ENCODE results near the gene TBL3. TPM values are rescaled to one million over a fixed set of nuclear protein-coding genes. Genes with fewer than 3 reads are reported as not detected.
A peak's percentile ranks its signal among the peaks of the same experiment; 100 is the strongest.

The TBL3 gene
- total and polyA plus RNA-seq, 9 of the 15 experiments (the other 6 are each of a cell fraction or from before 2014, with no cell fraction given) = 0.97 to 117 (median 24.5) TPM

GRCh38 chr16:1960665-1961630 is 10.9 kb upstream of the TBL3 start (continued):
- TF ChIP-seq ZNF696 (CRISPR knock-in tag; conservative IDR thresholded peaks at IDR 0.05) = peak; percentile 14; the same call in 1 of the 2 replicates
- TF ChIP-seq NR4A1 (CRISPR knock-in tag; IDR thresholded peaks at IDR 0.05) = no peak
- no peak for TF ChIP-seq NR4A1 (tag; IDR thresholded peaks at IDR 0.05)
- no peak for TF ChIP-seq NUFIP1 (IDR thresholded peaks at IDR 0.05; ENCODE audit: partially characterized antibody)
- peak; percentile 68 for TF ChIP-seq GABPB1 (CRISPR knock-in tag; IDR thresholded peaks at IDR 0.05)
- TF ChIP-seq CSDE1 (IDR thresholded peaks at IDR 0.05) = no peak

- H3K9me3 ChIP-seq (replicated peaks; ENCODE audit: control insufficient read depth, insufficient read depth, low read depth, low read length) = no peaks in the 10 kb centered on the region
- peak overlapping the region; percentile 27; the same call in 1 of the 3 replicates for H3K27ac ChIP-seq (ENCODE audit: extremely low read depth, low read depth, low read length)
- H3K27me3 ChIP-seq (ENCODE audit: control insufficient read depth in 2 of 2, insufficient read depth in 2 of 2, low read length in 2 of 2) = no peaks in the 10 kb centered on the region
- peaks cover 73% of the 10 kb centered on the region for H3K79me2 ChIP-seq (ENCODE audit: control insufficient read depth, insufficient read depth, low read length)
- no peaks in the 10 kb centered on the region for H3K9me1 ChIP-seq (ENCODE audit: control insufficient read depth, insufficient read depth, low read length)
- H3K36me3 ChIP-seq (ENCODE audit: control insufficient read depth, insufficient read depth, low read length) = peaks cover 38% of the 10 kb centered on the region
- H3K9ac ChIP-seq (ENCODE audit: insufficient read depth in 1 of 2, low read depth in 2 of 2, low read length in 2 of 2) = peak overlapping the region; percentile 32 to 93; a peak in 3 of 4 replicates
- H3K4me1 ChIP-seq (replicated peaks in 1 of 2; ENCODE audit: control insufficient read depth in 2 of 2, insufficient read depth in 2 of 2, low read length in 2 of 2) = peaks cover 8 to 56% of the 10 kb centered on the region in 2 experiments; a peak in 4 of 5 replicates
- peak overlapping the region; percentile 89; the same call in 1 of the 2 replicates for H3K4me3 ChIP-seq
- in situ Hi-C loops (cut with MboI) = no loop called here
- DNase-seq (ENCODE audit: extremely low read depth in 1 of 4, low spot score in 3 of 4) (peak in 2 of 4 experiments; percentile 24 to 66), FAIRE-seq (no peak), ATAC-seq (no peak; the same call in 2 of the 3 replicates)
- 16% methylated on average over 5 of the region's 6 CpGs for WGBS (ENCODE audit: insufficient coverage, low coverage, missing lambda C conversion rate)
- intact Hi-C loops (cut with micrococcal nuclease) = no loop called here
- ChIA-PET POLR2A (interaction anchor here (0.6 to 3.0 kb wide), 7 partner anchors 9 to 1586 kb away, joined by 3 to 13 read pairs (median 3); partner anchors contain the start of genes EME2, MRPS34 and TBL3), CTCF (ENCODE audit: low intra/inter-chr PET ratio) (no interaction called here)
- peak overlapping the region; percentile 100 for H3K4me2 ChIP-seq (ENCODE audit: insufficient read depth, low read length)
- peaks cover 35% of the 10 kb centered on the region for H4K20me1 ChIP-seq (replicated peaks; ENCODE audit: control insufficient read depth, insufficient read depth, low read length)
- no peak overlapping the region for H2AFZ ChIP-seq (ENCODE audit: low read depth, low read length)
- no TSS peak for BruUV-seq (replicated peaks)
- TF ChIP-seq TAF1 (IDR thresholded peaks at IDR 0.05; ENCODE audit: control insufficient read depth, extremely low read depth, insufficient read depth, low read length, severe bottlenecking) = peak; percentile 10
- 0 out of 2 replicates have a peak, but pooled peaks have one; percentile 12 for TF ChIP-seq MXI1 (IDR thresholded peaks at IDR 0.05; ENCODE audit: low read depth, low read length)
- TF ChIP-seq MCM2 (IDR thresholded peaks at IDR 0.05; ENCODE audit: low read depth) = no peak
- TF ChIP-seq TCF15 (CRISPR knock-in tag; IDR thresholded peaks at IDR 0.05) = no peak
- TF ChIP-seq ZNF76 (CRISPR knock-in tag; IDR thresholded peaks at IDR 0.05; ENCODE audit: borderline replicate concordance) = no peak
- TF ChIP-seq, protein P1, sequence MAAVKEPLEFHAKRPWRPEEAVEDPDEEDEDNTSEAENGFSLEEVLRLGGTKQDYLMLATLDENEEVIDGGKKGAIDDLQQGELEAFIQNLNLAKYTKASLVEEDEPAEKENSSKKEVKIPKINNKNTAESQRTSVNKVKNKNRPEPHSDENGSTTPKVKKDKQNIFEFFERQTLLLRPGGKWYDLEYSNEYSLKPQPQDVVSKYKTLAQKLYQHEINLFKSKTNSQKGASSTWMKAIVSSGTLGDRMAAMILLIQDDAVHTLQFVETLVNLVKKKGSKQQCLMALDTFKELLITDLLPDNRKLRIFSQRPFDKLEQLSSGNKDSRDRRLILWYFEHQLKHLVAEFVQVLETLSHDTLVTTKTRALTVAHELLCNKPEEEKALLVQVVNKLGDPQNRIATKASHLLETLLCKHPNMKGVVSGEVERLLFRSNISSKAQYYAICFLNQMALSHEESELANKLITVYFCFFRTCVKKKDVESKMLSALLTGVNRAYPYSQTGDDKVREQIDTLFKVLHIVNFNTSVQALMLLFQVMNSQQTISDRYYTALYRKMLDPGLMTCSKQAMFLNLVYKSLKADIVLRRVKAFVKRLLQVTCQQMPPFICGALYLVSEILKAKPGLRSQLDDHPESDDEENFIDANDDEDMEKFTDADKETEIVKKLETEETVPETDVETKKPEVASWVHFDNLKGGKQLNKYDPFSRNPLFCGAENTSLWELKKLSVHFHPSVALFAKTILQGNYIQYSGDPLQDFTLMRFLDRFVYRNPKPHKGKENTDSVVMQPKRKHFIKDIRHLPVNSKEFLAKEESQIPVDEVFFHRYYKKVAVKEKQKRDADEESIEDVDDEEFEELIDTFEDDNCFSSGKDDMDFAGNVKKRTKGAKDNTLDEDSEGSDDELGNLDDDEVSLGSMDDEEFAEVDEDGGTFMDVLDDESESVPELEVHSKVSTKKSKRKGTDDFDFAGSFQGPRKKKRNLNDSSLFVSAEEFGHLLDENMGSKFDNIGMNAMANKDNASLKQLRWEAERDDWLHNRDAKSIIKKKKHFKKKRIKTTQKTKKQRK (IDR thresholded peaks at IDR 0.05; ENCODE audit: borderline replicate concordance, low read depth, low read length) = no peak
- 0 out of 2 replicates have a peak, but pooled peaks have one; percentile 15 for TF ChIP-seq HMGXB4 (CRISPR knock-in tag; IDR thresholded peaks at IDR 0.05)
These were observed 10.2 kb upstream of the TBL3 start for GRCh38 chr16:1961651-1962067.
